HepG2 (cell line): ENCODE measurements around the gene TGFBRAP1. TPM values are rescaled to one million over a fixed set of nuclear protein-coding genes. Genes with fewer than 3 reads are reported as not detected.

Experiments used
- ARID2 ChIP-seq: sonication (generic); formaldehyde crosslinking; IDR thresholded peaks from 2 replicates; pipeline ENCODE4 v1.8.1; 2022; ENCODE audit warnings: mild to moderate bottlenecking, missing genetic modification reagents, borderline replicate concordance
- CHD4 ChIP-seq: fragments of 200-600 bp; sonication (generic); IDR thresholded peaks from 2 replicates; pipeline ENCODE4 v1.7.0; 2017; ENCODE audit warnings: mild to moderate bottlenecking, low read length, borderline replicate concordance
- HNRNPUL1 ChIP-seq: fragments of 200-400 bp; formaldehyde crosslinking; IDR thresholded peaks from 2 replicates; pipeline ENCODE4 v1.6.1; 2017; ENCODE audit warnings: low read depth, mild to moderate bottlenecking, low read length, moderate library complexity
- IKZF4 ChIP-seq: sonication (generic); formaldehyde crosslinking; IDR thresholded peaks from 2 replicates; pipeline ENCODE4 v1.5.1; 2020; ENCODE audit warnings: borderline replicate concordance, mild to moderate bottlenecking, low read depth, missing genetic modification reagents; ENCODE audit errors: not compliant biosample characterization
- ISL2 ChIP-seq: sonication (generic); formaldehyde crosslinking; IDR thresholded peaks from 2 replicates; pipeline ENCODE4 v1.5.0; 2020; ENCODE audit warnings: missing genetic modification reagents
- NFIB ChIP-seq: sonication (generic); formaldehyde crosslinking; IDR thresholded peaks from 2 replicates; pipeline ENCODE4 v1.9.0; 2021; ENCODE audit warnings: missing genetic modification reagents, mild to moderate bottlenecking, borderline replicate concordance
- RFX3 ChIP-seq: IDR thresholded peaks from 2 replicates; pipeline ENCODE4 v1.6.1; 2016; ENCODE audit warnings: missing biosample characterization, missing genetic modification reagents
- TGIF2 ChIP-seq: IDR thresholded peaks from 2 replicates; pipeline ENCODE4 v1.6.1; 2016; ENCODE audit warnings: control low read depth, missing compliant biosample characterization
- ZNF12 ChIP-seq: sonication (generic); formaldehyde crosslinking; IDR thresholded peaks from 2 replicates; pipeline ENCODE4 v1.5.0; 2020; ENCODE audit warnings: missing genetic modification reagents
- ZNF430 ChIP-seq: sonication (generic); formaldehyde crosslinking; IDR thresholded peaks from 2 replicates; pipeline ENCODE4 v1.9.0; 2021; ENCODE audit warnings: mild to moderate bottlenecking, missing genetic modification reagents
- ZNF563 ChIP-seq: sonication (generic); formaldehyde crosslinking; IDR thresholded peaks from 2 replicates; pipeline ENCODE4 v1.8.0; 2022; ENCODE audit warnings: mild to moderate bottlenecking, moderate library complexity, missing genetic modification reagents
- ZNF577 ChIP-seq: sonication (generic); formaldehyde crosslinking; IDR thresholded peaks from 2 replicates; pipeline ENCODE4 v1.4.0; 2020; ENCODE audit warnings: mild to moderate bottlenecking, low read depth, missing genetic modification reagents, borderline replicate concordance
- ZNF629 ChIP-seq: sonication (generic); formaldehyde crosslinking; conservative IDR thresholded peaks from 2 replicates; pipeline ENCODE4 v1.5.0; 2020; ENCODE audit warnings: missing genetic modification reagents
- ZNF816 ChIP-seq: sonication (generic); formaldehyde crosslinking; IDR thresholded peaks from 2 replicates; pipeline ENCODE4 v1.8.0; 2022; ENCODE audit warnings: missing genetic modification reagents, mild to moderate bottlenecking, borderline replicate concordance
- ZNF883 ChIP-seq: sonication (generic); formaldehyde crosslinking; IDR thresholded peaks from 2 replicates; pipeline ENCODE4 v1.5.1; 2020; ENCODE audit warnings: mild to moderate bottlenecking, missing genetic modification reagents; ENCODE audit errors: not compliant biosample characterization
- ZSCAN21 ChIP-seq: sonication (generic); formaldehyde crosslinking; IDR thresholded peaks from 2 replicates; pipeline ENCODE4 v1.8.0; 2022; ENCODE audit warnings: mild to moderate bottlenecking, missing genetic modification reagents, moderate library complexity, borderline replicate concordance
- polyA plus RNA-seq, 8 experiments: library from polyadenylated mRNA; depleted of rRNA in 3 of 8; stranded (reverse) in 7 of 8; unstranded in 1 of 8; fragments of >200 nt; fragmentation: Illumina TruSeq in 4 of 8; extraction: Trizol in 4 of 8; gene quantifications; 2 replicates each; pipeline versions ENCODE4 v1.2.1 to v1.2.3, GENCODE V29; 2011 to 2016; ENCODE audit warnings: low read depth in 4 of 8, missing spikeins in 1 of 8, mixed read lengths in 1 of 8; ENCODE audit not compliant: insufficient read depth in 1 of 8
- total RNA-seq, 5 experiments: library from RNA; depleted of rRNA; stranded (reverse); fragments of >200 nt; fragmentation: Illumina TruSeq; extraction: Trizol; gene quantifications; 2 replicates each; pipeline ENCODE4 v1.2.3, GENCODE V29; 2016; ENCODE audit warnings: low read depth in 1 of 5
- TF ChIP-seq, protein P1 (sequence below): fragments of 450-650 bp; IDR thresholded peaks from 2 replicates; pipeline ENCODE4 v1.6.1; 2017; ENCODE audit warnings: mild to moderate bottlenecking
- TF ChIP-seq, protein P2 (sequence below): sonication (generic); formaldehyde crosslinking; conservative IDR thresholded peaks from 2 replicates; pipeline ENCODE4 v1.4.0; 2020; ENCODE audit warnings: missing genetic modification reagents
- TF ChIP-seq, protein P3 (sequence below): sonication (generic); formaldehyde crosslinking; IDR thresholded peaks from 2 replicates; pipeline ENCODE4 v1.4.0; 2020; ENCODE audit warnings: mild to moderate bottlenecking, missing genetic modification reagents

The TGFBRAP1 gene
- total and polyA plus RNA-seq, 2 of the 13 experiments (the other 11 are each of a cell fraction or from before 2014, with no cell fraction given), result 12.7 to 22.9 TPM

DNA sequence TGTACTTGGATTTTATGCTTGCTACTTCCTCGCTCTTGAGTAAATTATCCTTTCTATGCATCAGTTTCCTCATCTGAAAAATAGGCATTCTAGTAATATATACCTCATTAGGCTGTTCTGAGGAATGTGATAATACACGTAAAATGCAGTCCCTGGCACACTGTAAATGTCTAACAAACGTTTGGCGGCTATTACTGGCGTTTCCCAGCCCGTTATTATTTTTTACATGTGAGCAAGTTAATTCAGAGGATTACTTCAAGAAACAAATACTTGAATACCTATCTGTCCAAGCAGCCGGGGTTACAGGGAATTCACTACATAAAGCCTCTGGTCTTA is 7.2 kb upstream of the TGFBRAP1 start (continued):
- no peak for TF ChIP-seq CHD4
- TF ChIP-seq ZNF577, result no peak
- no peak for TF ChIP-seq ZNF430 (CRISPR knock-in tag)
- 0 out of 2 replicates have a peak, but pooled peaks have one; percentile 61 for TF ChIP-seq ZNF816
- TF ChIP-seq ZNF12 (CRISPR knock-in tag), result no peak
- peak; percentile 67; the same call in 1 of the 2 replicates for TF ChIP-seq ARID2
- TF ChIP-seq IKZF4 (CRISPR knock-in tag), result no peak
- TF ChIP-seq ISL2 (CRISPR knock-in tag), result no peak; the same call in 1 of the 2 replicates
- TF ChIP-seq HNRNPUL1, result no peak
- TF ChIP-seq NFIB (CRISPR knock-in tag), result no peak
- no peak for TF ChIP-seq RFX3
- TF ChIP-seq TGIF2, result no peak
- TF ChIP-seq, protein P1, sequence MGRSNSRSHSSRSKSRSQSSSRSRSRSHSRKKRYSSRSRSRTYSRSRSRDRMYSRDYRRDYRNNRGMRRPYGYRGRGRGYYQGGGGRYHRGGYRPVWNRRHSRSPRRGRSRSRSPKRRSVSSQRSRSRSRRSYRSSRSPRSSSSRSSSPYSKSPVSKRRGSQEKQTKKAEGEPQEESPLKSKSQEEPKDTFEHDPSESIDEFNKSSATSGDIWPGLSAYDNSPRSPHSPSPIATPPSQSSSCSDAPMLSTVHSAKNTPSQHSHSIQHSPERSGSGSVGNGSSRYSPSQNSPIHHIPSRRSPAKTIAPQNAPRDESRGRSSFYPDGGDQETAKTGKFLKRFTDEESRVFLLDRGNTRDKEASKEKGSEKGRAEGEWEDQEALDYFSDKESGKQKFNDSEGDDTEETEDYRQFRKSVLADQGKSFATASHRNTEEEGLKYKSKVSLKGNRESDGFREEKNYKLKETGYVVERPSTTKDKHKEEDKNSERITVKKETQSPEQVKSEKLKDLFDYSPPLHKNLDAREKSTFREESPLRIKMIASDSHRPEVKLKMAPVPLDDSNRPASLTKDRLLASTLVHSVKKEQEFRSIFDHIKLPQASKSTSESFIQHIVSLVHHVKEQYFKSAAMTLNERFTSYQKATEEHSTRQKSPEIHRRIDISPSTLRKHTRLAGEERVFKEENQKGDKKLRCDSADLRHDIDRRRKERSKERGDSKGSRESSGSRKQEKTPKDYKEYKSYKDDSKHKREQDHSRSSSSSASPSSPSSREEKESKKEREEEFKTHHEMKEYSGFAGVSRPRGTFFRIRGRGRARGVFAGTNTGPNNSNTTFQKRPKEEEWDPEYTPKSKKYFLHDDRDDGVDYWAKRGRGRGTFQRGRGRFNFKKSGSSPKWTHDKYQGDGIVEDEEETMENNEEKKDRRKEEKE, result no peak
- 0 out of 2 replicates have a peak, but pooled peaks have one; percentile 22 for TF ChIP-seq ZNF629 (CRISPR knock-in tag)
- TF ChIP-seq ZSCAN21, result 0 out of 2 replicates have a peak, but pooled peaks have one; percentile 12
- no peak for TF ChIP-seq ZNF883 (CRISPR knock-in tag)
- TF ChIP-seq, protein P2, sequence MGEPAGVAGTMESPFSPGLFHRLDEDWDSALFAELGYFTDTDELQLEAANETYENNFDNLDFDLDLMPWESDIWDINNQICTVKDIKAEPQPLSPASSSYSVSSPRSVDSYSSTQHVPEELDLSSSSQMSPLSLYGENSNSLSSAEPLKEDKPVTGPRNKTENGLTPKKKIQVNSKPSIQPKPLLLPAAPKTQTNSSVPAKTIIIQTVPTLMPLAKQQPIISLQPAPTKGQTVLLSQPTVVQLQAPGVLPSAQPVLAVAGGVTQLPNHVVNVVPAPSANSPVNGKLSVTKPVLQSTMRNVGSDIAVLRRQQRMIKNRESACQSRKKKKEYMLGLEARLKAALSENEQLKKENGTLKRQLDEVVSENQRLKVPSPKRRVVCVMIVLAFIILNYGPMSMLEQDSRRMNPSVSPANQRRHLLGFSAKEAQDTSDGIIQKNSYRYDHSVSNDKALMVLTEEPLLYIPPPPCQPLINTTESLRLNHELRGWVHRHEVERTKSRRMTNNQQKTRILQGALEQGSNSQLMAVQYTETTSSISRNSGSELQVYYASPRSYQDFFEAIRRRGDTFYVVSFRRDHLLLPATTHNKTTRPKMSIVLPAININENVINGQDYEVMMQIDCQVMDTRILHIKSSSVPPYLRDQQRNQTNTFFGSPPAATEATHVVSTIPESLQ, result 0 out of 2 replicates have a peak, but pooled peaks have one; percentile 8
- no peak for TF ChIP-seq ZNF563 (CRISPR knock-in tag)
- TF ChIP-seq, protein P3, sequence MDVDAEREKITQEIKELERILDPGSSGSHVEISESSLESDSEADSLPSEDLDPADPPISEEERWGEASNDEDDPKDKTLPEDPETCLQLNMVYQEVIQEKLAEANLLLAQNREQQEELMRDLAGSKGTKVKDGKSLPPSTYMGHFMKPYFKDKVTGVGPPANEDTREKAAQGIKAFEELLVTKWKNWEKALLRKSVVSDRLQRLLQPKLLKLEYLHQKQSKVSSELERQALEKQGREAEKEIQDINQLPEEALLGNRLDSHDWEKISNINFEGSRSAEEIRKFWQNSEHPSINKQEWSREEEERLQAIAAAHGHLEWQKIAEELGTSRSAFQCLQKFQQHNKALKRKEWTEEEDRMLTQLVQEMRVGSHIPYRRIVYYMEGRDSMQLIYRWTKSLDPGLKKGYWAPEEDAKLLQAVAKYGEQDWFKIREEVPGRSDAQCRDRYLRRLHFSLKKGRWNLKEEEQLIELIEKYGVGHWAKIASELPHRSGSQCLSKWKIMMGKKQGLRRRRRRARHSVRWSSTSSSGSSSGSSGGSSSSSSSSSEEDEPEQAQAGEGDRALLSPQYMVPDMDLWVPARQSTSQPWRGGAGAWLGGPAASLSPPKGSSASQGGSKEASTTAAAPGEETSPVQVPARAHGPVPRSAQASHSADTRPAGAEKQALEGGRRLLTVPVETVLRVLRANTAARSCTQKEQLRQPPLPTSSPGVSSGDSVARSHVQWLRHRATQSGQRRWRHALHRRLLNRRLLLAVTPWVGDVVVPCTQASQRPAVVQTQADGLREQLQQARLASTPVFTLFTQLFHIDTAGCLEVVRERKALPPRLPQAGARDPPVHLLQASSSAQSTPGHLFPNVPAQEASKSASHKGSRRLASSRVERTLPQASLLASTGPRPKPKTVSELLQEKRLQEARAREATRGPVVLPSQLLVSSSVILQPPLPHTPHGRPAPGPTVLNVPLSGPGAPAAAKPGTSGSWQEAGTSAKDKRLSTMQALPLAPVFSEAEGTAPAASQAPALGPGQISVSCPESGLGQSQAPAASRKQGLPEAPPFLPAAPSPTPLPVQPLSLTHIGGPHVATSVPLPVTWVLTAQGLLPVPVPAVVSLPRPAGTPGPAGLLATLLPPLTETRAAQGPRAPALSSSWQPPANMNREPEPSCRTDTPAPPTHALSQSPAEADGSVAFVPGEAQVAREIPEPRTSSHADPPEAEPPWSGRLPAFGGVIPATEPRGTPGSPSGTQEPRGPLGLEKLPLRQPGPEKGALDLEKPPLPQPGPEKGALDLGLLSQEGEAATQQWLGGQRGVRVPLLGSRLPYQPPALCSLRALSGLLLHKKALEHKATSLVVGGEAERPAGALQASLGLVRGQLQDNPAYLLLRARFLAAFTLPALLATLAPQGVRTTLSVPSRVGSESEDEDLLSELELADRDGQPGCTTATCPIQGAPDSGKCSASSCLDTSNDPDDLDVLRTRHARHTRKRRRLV, result no peak
